Measurements from ENCODE around the gene FBLN5.
"Not testable (repeated sequence)": the region's sequence is repeated elsewhere in the genome, so short reads cannot be mapped to it uniquely, and the experiment has no call there.

Gene FBLN5

GRCh38 chr14:91877376-91877915, 70.0 kb downstream of the FBLN5 start:
- FAIRE-seq (no peak), DNase-seq (ENCODE audit: insufficient read length, low spot score) (no peak)
- TF ChIP-seq, protein P1, sequence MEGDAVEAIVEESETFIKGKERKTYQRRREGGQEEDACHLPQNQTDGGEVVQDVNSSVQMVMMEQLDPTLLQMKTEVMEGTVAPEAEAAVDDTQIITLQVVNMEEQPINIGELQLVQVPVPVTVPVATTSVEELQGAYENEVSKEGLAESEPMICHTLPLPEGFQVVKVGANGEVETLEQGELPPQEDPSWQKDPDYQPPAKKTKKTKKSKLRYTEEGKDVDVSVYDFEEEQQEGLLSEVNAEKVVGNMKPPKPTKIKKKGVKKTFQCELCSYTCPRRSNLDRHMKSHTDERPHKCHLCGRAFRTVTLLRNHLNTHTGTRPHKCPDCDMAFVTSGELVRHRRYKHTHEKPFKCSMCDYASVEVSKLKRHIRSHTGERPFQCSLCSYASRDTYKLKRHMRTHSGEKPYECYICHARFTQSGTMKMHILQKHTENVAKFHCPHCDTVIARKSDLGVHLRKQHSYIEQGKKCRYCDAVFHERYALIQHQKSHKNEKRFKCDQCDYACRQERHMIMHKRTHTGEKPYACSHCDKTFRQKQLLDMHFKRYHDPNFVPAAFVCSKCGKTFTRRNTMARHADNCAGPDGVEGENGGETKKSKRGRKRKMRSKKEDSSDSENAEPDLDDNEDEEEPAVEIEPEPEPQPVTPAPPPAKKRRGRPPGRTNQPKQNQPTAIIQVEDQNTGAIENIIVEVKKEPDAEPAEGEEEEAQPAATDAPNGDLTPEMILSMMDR (IDR thresholded peaks at IDR 0.05; ENCODE audit: insufficient read depth, missing control alignments), result no peak

GRCh38 chr14:91876492-91876891, 71.0 kb downstream of the FBLN5 start:
- FAIRE-seq (no peak), DNase-seq (ENCODE audit: insufficient read length, low spot score) (no peak)
- TF ChIP-seq, protein P1 (IDR thresholded peaks at IDR 0.05; ENCODE audit: insufficient read depth, missing control alignments), result no peak

GRCh38 chr14:91875525-91876286, 71.8 kb downstream of the FBLN5 start:
- TF ChIP-seq, protein P1 (IDR thresholded peaks at IDR 0.05; ENCODE audit: insufficient read depth, missing control alignments), result no peak
- DNase-seq (ENCODE audit: insufficient read length, low spot score) (no peak), FAIRE-seq (no peak)

DNA sequence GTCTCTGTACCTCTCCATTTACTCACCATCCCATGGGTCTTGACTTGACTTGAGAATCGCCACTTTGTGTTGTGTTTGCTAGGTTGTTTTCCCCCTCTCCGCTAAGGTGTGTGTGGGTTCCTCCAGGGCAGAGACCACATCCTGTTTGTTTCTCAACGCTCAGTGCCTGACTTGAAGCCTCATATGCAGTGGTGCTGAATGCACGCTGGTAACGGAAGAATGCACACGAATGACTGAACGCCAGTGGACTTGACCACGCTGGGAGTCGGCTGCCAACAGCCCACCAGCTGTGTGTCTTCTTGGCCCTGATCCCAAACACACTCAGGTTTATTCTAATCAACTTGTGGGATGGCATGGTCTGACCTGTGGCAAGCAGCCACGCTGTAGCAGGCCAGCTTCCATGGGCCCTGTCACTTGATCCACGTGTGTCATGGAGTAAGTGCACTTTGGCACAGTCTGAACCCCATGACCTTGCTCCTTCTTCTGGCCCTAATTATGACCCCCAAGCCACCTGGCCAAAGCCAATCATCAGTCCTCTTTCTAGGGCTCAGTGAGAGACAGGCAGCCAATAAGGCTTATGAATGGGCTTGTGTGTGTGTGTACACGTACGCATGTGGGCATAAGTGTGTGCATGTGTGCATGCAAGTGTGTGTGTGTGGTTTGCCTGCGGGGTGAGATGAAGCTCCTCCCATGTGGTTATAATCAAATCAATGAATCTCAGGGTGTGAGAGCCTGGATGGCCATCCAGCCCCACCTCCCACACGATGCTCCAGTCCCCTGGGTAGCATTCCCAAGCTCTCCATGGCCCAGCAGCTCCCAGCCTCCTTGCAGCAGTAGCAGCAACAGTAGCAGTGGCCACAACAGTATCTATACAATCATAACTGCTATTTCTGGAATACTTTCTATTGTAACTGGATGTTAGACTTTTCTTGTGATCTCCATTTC, 73.8 kb downstream of the FBLN5 start:
- DNase-seq (ENCODE audit: insufficient read length, low spot score), result no peak
- no peak for FAIRE-seq
- TF ChIP-seq, protein P1 (IDR thresholded peaks at IDR 0.05; ENCODE audit: insufficient read depth, missing control alignments), result no peak

DNA sequence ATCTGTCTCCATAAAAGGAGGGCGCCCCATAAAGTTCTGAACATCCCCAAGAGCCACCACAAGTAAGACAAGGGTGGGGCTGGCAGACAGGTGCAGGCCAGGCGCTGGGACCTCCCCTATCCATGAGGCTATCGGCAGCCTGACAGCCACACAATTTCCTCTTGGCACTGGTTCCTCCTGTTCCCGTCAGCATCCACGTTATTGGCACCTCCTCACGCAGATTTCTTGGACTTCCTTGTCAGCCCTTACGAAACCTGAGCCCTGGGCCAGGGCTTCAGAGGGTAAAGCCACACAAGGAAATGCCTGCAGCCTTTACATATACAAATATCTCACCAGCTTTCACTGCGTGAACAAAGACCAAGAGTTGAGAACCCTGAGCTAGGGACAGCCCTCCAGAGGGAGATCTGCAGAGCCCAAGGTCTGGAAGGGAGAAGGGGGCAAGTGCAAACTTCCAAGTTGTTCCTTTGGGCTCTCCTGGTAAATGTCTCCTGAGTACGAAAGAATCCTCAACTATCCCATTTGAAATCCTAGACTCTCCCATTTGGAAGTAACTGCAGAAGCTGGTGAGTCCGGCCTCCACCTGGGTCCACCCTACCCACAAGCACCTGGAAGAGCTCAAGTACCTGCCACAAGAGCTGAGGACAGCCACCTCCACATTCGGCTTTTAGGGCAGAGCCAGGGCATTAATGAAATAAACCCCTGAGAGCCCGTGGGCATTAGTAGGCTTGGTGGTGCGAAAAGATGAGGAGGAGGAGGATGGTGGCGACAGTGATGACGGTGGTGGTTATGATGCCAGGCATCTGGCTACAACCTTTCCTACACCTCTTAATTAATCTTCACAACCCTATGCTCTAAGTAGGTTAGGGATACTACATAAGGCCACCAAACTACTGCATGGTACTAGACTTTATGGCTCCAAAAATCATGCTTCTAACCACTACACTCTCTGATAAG, 74.7 kb downstream of the FBLN5 start:
- no peak for FAIRE-seq
- no peak for DNase-seq (ENCODE audit: insufficient read length, low spot score)
- TF ChIP-seq, protein P1 (IDR thresholded peaks at IDR 0.05; ENCODE audit: insufficient read depth, missing control alignments), result no peak

DNA sequence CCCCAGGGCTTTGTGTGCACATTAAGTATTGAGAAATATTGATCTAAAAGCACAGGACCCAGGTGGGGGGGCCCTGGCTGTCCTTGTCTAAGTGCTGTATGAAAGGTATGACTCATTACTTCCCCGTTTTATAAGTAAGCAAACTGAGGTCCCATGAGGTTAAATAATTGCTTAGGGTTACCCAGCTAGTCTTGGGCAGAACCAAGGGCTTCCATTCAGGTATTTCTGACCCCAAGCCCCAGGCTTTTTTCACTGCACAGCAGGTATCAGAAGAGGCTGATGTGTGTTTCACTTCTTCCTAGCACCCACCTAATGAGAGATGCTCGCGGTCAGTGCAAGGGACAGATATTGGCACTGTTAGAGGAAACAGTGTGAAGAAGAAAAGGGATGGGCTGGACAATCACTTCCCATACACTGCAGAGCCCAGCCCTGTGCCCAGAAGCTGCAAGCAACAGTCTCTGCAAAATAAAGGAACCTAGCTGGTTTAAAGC, 75.4 kb downstream of the FBLN5 start:
- FAIRE-seq, result no peak
- TF ChIP-seq, protein P1 (IDR thresholded peaks at IDR 0.05; ENCODE audit: insufficient read depth, missing control alignments), result no peak
- DNase-seq (ENCODE audit: insufficient read length, low spot score), result no peak

DNA sequence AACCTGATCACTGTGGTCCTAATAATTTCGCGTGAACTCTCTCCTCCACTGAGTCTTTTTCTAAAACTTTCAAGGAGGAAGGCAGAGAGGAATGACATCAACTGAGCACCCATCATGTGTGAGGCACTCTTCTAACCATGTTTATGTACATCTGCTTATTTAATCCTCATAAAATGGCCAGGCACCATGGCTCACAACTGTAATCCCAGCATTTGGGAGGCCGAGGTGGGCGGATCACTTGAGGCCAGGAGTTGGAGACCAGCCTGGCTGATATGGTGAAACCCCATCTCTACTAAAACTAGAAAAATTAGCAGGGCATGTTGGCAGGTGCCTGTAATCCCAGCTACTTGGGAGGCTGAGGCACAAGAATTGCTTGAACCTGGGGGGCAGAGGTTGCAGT, 76.1 kb downstream of the FBLN5 start:
- not testable (repeated sequence) for DNase-seq (ENCODE audit: insufficient read length, low spot score)

More for the DNA sequence above, 76.1 kb downstream of the FBLN5 start:
- not testable (repeated sequence) for FAIRE-seq

All from D721Med (cell line).